ENCODE data around the gene RHOB.

RHOB gene

GRCh38 chr2:20436716-20437470 is 10.0 kb upstream of the RHOB start:
- no peak for DNase-seq (ENCODE audit: low read depth in 3 of 3, low spot score in 1 of 3)

DNA sequence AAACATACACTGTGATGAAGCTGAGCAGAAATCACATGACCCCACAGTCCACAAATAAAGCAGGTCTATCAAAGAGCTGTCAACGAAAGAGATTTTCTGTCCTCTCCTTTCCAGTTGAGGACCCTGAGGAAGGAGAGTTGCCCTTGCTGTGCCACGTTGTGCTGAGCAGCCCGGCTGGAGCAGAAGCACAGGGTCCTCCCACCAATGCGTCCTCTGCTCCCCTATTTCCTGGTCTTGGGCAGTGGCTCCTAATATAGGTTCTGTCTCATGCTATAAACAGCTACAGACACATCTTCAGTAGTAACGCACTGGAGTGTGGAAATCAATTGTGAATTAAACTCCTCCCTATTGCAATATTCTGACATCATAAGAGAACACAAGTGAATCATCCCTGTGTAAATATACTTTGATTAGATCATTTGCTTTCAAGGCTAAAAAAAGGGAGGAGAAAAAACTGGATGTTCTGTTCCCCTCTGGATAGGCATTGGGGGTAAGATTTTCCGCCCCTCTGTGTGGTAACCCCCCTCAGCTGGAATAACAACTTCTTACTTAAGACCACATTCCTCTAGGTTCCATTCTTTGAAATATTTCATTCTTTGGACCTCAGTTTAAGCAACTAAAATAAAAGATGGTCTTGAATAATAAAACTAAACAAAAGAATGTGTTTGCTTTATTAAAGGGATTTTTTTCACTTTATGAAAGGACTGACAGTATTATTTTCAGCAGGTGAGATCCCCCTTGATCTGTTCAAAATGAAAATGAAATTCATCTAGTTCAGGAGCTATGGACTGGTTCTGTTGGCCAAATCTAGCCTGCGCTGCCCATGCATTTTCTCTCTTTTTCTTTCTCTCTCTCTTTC is 8.3 kb upstream of the RHOB start:
- DNase-seq (ENCODE audit: low read depth in 3 of 3, low spot score in 1 of 3): no peak

DNA sequence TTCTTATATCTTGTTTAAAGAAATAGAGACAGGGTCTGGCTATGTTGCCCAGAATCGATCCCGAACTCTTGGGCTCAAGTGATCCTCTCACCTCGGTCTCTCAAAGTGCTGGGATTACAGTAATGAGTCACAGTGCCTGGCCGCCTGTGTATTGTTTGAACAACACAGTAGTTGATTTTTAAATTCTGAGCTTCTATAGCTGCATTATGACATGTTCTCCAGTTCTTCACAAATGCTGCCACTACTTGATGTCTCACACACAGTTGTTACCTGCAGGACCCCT is 7.7 kb upstream of the RHOB start:
- no peak for DNase-seq (ENCODE audit: low read depth in 3 of 3, low spot score in 1 of 3)

DNA sequence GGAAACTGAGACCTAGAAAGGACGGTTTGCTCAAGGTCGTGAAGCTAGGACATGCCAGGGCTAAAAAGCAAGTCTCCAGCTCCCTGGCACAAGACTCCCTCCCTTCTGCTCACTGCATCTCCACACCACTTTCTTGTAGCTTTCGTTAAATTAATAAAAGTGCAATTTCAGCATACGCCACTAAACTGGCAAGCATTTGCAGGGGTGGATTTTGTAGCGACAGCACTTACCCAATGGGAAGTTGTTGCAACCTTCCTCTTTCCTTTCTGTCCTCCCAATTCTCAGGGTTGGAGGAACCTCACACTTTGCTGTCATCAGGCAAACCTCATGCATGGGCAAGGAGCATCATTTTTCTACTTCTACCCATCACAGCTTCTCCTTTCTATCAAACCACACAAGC is 7.4 kb upstream of the RHOB start:
- no peak for DNase-seq (ENCODE audit: low read depth in 3 of 3, low spot score in 1 of 3)

GRCh38 chr2:20440001-20440560 is 6.8 kb upstream of the RHOB start:
- no peak for DNase-seq (ENCODE audit: low read depth in 3 of 3, low spot score in 1 of 3)

DNA sequence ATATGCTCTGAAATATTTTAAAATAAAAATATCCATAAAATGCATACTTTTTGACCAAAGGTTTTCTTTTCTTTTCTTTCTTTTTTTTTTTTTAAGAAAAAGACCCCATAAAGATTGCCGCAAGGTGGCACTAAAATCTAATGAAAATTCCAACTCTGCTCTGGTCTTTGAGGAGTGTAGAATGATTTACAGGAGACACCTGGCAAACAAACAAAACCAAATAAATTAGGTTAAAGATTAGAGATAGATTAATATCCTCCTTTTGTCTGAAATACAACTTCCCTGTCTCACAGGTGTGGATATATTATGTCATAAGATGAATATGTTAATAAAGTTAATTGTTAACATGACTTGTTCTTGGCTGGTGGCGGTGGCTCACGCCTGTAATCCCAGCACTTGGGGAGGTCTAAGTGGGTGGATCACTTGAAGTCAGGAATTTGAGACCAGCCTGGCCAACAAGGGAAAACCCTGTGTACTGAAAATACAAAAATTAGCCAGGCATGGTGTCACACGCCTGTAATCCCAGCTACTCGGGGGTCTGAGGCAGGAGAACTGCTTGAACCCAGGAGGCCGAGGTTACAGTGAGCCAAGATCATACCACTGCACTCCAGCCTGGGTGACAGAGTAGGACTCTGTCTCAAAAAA is 3.5 kb upstream of the RHOB start:
- DNase-seq (ENCODE audit: low read depth in 3 of 3, low spot score in 1 of 3): no peak

DNA sequence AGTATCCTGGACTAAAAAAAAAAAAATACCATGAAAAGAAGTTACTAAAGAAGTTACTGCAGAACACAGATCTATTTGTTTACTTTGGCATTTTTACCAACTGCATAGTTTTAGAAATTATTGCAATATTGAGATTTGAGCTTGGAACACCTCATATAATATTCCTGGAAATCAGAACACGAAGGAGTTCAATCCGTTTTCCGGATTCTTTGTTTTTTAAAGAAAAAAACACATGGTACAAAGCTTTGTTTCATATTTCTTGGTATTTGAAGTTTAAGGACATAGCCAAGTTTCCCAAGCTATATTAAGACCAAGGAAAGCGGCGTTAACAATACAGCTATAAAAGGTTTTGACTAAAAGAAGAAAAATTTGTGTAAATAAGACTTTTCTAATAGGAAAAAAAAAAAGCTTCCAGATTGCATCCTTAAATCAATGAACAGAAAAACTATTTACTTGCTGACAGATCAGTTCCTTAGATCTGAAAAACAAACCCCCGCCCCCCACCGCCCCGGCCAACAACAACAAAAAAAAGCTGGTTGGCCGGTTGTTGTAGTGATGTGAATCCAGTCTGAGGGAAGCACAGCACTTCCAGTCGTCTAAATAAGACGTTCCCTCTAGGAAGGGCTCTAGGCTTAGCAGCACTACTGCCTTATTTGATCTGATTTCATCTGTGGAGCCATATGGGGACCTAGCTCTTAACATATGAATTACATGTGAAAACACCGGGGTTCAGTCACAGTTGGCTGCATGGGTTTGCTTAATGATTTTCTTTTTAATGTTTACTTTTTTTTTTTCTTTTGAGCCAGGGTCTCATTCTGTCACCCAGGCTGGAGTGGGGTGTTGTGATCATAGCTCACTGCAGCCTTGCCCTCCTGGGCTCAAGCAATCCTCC is 2.5 kb upstream of the RHOB start:
- DNase-seq (ENCODE audit: low read depth in 3 of 3, low spot score in 1 of 3): no peak

DNA sequence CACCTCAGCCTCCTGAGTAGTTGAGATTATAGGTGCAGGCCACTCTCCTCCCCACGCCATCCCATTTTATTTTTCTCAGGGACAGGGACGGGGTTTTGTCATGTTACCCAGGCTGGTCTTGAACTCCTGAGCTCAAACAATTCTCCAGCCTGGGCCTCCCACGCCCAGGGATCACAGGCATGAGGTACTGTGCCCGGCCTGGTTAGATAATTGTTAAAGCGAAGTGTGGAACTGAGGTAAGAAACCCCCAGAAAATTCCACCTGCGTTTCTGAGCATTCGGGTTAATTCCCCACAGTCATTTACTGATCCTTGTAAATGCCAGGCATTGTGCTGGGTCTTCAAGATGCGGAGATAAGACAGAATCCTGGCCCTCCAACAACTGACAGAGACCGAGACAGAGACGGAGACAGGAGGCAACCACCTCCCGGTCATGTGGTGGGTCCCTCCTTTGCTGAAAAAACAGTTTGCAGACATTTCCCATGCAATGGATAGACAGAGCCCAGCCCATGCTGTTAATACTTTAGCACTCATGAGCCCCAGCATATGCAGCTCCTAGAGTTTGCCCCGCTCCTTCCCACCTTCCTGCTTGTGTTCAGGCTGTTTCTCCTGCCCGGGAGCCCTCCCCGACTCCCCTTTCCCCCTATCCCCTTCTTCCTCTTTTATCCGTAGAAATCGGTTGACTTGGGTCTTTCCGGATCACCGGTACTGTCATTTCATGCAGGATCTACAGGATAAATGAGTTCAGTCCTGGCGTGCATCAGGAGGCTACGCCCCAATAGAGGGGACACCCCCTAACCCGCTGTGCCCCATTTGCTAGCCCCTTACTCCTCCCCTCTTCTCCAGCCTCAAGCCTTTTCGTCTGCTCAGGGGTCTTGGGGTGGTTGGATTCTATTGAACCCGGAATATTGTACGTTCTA is 1.6 kb upstream of the RHOB start:
- no peak for DNase-seq (ENCODE audit: low read depth in 3 of 3, low spot score in 1 of 3)

- DNase-seq (ENCODE audit: low read depth in 3 of 3, low spot score in 1 of 3): no peak
Measured at GRCh38 chr2:20446255-20446916, 488 bp upstream of the RHOB start.

DNA sequence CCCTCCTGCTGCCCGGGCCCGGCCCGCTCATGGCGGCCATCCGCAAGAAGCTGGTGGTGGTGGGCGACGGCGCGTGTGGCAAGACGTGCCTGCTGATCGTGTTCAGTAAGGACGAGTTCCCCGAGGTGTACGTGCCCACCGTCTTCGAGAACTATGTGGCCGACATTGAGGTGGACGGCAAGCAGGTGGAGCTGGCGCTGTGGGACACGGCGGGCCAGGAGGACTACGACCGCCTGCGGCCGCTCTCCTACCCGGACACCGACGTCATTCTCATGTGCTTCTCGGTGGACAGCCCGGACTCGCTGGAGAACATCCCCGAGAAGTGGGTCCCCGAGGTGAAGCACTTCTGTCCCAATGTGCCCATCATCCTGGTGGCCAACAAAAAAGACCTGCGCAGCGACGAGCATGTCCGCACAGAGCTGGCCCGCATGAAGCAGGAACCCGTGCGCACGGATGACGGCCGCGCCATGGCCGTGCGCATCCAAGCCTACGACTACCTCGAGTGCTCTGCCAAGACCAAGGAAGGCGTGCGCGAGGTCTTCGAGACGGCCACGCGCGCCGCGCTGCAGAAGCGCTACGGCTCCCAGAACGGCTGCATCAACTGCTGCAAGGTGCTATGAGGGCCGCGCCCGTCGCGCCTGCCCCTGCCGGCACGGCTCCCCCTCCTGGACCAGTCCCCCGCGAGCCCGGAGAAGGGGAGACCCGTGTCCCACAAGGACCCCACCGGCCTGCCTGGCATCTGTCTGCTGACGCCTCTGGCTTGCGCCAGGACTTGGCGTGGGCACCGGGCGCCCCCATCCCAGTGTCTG is 767 bp downstream of the RHOB start:
- peak in 1 of 3 donors; percentile 4 for DNase-seq (ENCODE audit: low read depth in 3 of 3, low spot score in 1 of 3)

DNA sequence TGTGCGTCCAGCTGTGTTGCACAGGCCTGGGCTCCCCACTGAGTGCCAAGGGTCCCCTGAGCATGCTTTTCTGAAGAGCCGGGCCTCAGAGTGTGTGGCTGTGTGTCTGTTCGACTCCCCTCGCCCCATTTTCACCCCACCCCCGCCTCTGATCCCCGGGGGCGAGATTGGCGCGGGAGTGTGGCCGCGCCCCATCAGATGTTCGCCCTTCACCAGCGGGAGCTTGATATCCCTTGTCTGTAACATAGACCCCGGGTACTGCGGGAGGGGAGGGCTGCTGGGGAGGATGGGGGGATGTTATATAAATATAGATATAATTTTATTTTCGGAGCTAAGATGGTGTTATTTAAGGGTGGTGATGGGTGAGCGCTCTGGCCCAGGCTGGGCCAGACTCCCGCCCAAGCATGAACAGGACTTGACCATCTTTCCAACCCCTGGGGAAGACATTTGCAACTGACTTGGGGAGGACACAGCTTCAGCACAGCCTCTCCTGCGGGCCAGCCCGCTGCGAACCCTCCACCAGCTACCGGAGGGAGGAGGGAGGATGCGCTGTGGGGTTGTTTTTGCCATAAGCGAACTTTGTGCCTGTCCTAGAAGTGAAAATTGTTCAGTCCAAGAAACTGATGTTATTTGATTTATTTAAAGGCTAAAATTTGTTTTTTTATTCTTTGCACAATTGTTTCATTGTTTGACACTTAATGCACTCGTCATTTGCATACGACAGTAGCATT is 1.5 kb downstream of the RHOB start:
- no peak for DNase-seq (ENCODE audit: low read depth in 3 of 3, low spot score in 1 of 3)

GRCh38 chr2:20448977-20449306 is 2.1 kb downstream of the RHOB start:
- no peak for DNase-seq (ENCODE audit: low read depth in 3 of 3, low spot score in 1 of 3)

GRCh38 chr2:20449501-20450200 is 2.8 kb downstream of the RHOB start:
- no peak for DNase-seq (ENCODE audit: low read depth in 3 of 3, low spot score in 1 of 3)

DNA sequence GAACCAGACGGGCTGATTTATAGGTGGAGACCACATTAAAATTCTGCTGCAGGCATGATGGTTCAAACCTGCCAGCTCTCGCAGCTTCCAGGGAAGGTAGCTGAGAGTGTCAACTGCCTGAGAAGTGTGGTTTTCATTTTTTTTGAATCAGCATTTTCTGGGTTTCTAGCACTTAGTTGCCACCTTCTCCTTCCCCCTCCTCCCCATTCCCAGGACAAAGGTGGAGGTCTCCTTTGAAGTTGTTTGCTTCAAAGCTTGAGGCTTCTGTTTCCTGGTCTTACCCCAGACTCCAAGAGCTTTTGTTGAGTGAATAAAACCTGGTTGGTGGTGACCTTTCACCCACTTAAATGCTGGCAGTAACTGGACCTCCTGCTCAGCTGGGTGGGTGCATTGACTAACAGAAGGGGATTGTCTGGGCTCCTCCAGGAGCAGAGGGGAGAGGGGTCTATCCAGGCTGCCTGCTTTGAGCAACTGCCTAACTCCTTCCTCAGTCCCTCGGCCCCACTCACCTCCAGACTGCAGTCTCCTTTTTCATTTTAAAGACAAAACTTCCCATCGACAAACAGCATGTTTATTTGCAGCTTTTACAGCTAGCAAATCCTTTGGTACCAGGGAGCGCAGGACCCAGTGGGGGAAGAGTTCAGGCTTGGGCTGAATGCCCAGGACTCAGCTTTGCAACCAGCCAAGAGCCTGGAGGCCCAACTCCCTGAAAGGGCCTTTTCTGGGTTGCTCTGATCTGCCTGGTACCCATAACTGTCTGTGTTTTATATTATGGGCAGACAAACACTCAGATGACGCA is 3.5 kb downstream of the RHOB start:
- DNase-seq (ENCODE audit: low read depth in 3 of 3, low spot score in 1 of 3): no peak

DNA sequence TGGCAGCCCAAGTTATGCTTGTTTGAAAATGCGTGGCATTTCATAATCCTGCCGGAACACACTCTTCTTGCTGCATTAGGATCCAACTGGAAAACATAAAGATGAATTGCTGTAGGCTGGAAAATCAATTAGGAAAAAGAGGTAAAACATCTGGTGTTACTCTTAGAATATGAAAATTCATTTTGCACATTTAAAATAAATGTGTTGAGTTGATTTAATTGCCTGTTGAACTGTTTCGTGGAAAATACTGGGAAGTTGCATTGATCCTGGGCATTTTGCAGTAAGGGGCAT is 4.1 kb downstream of the RHOB start:
- DNase-seq (ENCODE audit: low read depth in 3 of 3, low spot score in 1 of 3): no peak

- no peak for DNase-seq (ENCODE audit: low read depth in 3 of 3, low spot score in 1 of 3)
Measured at GRCh38 chr2:20451341-20451740, 4.5 kb downstream of the RHOB start.

All from stimulated activated CD4-positive, alpha-beta T cell treated with anti-CD3 and anti-CD28 coated beads, TNF-alpha, amount 100 ng/mL, for 1 hour (primary cell).